ENCODE measurements around the gene GCA.

GCA gene, protein sequence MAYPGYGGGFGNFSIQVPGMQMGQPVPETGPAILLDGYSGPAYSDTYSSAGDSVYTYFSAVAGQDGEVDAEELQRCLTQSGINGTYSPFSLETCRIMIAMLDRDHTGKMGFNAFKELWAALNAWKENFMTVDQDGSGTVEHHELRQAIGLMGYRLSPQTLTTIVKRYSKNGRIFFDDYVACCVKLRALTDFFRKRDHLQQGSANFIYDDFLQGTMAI

DNA sequence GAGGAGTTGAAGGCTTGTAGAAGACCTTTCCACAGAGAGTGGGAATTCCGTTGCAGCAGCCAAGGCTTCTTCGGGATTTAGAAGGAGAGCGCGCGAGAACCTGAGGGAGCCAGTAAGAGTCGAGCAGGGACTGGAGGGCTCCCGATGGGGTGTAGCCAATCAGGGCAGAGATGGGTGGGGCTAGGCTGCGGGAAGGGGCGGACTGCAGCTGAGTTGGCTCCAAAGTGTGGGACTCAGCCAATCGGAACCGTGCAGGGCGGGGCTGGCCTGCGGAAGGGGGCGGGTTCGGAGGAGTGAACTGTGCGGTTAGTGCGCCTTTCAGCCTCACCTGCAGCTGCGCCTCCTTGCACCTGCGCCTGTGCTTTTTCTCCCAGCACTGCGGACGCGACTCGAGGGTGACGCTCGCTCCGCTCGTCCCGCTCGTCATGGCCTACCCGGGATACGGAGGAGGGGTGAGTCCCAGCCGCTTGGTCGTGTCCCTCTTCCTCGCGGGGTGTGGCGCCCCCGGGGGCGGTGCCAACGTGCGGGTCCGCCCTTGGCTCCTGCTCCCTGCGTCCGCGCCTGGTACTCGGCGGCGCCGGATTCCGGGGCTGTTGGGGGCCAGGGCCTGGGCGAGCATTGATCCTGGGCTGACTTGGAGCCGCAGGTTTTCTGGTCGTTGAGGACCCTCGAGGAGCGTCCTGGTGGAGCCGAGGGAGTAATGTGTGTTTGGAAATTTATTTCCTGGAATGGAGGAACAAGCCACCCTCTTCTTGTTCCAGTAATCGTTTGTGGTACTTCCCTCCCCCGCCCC is at the start of gene GCA:
TSS of gene GCA (plus strand) at position 309 of the 793 bp plus-strand sequence. CDS start at position 426, 117 bp downstream.
- peak; percentile 97 for DNase-seq (ENCODE audit: low spot score)

DNA sequence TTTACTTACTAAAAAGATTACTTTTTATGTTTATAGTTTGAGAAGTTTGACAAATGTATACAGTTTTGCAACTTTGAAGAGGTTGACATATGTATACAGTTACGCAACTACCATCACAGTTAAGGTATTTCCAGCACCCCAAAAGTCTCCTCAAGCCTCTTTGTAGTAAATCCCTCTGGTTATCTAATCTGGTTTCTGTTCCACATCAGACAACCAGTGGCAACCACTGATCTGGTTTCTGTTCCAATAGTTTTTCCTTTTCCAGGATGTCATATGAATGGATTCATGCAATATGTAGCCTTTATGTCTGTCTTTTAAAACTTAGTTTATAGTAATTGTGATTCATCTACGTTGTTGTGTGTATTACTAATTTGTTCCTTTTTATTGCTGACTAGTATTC is 48.9 kb upstream of the GCA start:
- no peak for DNase-seq (ENCODE audit: low spot score)

DNA sequence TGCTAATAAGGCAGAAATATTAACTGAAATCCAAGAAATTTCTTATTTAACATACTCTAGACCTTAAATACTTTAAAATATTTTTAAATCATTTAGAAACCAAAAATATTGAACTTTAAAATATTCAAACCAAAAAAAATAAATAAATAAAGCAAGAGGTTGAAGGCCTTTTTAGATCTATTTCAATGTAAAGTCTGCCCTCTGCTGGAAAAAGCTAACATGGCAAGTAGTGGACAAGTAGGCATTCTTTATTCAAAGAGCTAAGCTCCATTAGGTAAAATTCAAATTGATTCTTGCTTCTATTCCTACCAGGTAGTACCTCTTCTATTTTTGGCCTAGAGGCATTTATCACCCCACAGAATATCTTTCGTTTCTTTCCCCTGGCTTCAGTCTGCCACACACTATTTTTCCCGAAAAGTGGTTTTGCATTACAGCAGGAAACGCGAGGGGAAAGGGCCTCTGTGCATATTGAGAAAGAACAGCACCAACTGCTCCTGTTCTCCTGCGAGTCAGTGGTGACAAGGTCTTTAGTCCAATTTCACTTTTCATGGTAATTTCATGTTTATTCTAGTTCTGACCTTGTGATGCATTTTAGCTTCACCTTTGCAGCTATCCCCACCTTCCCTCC is 45.9 kb upstream of the GCA start:
- DNase-seq (ENCODE audit: low spot score), result peak; percentile 79

DNA sequence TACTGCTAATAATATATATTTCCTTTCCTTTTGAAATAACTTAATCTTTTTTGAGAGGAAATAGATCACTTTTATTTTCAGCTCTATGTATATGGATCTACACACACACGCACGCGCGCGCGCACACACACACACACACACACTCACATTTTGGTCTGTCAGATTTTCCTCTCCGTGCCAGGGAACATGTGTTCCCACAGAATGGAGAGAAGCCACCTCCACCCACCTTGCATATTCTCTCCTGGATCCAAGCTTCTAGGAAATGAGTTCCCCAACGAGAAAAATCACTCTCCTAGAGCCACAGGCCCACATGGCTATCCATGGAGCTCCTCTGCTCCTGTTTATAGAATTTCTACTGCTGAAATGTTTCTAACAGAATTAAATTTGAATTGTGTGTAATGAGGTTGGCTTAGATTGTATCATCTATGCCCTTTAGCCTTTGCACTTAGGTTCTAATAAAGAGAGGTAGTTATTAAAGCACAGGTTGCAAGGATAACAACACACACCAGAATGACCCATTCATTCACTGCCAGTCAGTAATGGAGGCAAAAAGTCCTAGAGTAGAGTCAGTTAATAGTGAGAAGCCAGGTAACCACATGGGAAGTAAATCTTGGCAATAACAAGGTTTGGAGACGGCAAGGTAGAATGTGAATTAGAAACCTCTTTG is 45.1 kb upstream of the GCA start:
- DNase-seq (ENCODE audit: low spot score), result no peak

DNA sequence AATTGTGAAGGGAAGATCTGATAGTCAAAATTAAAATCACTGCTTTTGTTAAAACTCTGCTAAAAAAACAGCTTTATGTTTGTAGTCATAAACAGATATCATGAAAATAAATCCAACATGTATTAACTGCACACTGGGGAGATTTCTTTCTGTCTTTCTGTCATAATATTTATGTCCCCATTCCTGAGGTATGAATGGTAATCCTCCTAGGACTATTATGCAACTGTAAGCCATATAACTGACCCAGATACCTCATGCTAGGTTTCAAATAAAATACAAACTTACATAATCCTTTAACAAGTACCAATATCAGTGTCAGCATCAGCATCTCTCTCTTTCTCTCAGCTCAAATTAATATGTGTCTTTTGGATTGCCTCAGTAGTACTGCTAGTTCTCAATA is 43.7 kb upstream of the GCA start:
- no peak for DNase-seq (ENCODE audit: low spot score)

DNA sequence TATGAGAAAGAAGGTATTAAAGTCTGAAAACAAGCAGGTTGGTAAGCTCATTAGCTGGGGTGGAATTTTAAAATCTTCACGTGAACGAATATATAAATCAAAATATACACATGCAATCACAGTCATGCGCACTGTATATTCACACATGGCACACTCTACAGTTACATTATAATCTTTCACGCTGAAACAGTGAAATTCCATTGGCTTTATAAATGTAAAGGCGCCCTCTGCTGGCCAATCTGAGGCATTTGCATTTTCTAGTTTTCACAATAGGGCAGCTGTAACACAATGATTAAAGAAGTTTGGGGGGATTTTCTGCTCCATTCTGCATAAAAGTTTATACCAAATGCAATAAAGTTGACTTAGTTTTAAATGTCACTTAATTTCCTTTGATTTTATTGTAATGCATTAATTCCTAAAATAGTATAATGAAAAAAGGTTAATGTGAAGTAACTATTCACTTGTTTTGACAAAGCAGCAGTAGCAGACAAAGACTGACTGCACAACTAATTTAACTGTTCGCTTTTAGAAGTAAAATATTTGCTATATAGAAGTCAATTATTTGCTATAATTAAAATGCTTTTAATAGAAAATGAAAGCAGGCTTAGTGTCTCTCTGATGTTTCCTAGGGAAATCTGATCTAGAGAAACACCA is 42.7 kb upstream of the GCA start:
- DNase-seq (ENCODE audit: low spot score), result peak; percentile 62

DNA sequence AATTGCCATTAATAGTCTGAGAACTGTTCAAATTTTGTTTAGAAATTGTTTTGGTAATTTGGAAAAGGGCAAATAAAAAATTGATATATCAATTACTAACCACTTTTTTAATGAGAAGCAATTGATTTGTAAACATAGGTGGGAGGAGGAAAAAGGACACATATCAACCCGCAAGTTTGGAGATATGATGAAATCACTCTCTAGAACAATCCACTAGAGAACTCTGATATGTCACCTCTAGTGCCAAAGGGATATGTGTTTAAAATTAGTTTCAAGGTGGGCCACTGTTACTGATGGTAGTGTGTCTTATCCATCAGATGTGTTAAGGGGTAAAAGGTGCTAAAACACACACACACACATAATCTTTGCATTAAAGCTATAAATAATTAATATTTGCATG is 42.1 kb upstream of the GCA start:
- no peak for DNase-seq (ENCODE audit: low spot score)

DNA sequence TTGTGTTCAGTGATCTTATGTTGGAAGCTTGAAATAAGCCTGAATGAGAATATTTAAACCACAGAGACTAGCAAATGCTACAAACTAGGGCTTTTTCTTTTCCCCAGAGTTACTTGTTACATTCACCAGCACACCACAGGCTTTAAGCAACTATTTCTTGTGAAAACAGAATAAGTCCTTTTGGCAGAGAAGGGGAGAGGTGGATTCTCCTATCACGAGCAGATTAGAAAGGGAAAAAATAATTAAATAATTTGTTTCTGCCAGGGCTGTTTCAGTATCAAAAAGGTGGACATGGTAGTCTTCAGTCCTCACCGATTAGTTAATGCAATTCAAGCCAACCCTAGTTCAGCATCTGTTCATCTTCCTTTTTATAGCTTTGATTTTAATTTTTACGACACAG is 38.0 kb upstream of the GCA start:
- no peak for DNase-seq (ENCODE audit: low spot score)

DNA sequence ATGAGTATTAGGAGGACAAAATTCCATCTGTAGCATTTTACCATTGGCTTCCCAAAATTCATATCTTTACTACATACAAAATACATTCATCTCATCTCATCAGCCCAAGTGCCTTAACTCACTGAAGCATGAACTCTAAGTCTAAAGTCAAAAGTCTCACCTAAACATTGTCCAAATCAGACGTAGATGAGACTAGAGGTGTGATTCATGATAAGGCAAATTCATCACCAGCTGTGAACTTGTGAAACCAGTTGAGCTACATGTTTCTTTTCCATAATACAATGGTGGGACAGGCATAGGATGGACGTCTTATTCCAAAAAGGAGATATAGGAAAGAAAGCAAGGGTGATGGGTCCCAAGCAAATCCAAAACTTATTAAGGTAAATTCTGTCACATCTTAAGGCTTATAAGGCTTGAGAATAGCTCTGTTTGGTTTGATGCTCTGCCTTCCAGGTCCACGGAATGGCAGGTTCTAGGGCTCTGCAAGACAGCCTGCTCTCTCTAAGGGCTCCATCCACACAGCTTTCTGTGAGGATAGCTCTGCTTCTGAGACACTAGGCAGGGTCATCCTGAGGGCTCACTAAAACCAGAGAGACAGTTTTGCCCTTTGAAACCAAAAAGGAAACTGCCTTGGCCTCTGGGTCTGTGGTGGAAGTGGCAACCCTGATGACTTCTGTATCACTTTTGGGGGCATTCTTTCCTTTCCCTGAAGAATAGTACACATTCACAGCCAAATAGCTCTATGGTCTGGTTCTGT is 35.0 kb upstream of the GCA start:
- no peak for DNase-seq (ENCODE audit: low spot score)

DNA sequence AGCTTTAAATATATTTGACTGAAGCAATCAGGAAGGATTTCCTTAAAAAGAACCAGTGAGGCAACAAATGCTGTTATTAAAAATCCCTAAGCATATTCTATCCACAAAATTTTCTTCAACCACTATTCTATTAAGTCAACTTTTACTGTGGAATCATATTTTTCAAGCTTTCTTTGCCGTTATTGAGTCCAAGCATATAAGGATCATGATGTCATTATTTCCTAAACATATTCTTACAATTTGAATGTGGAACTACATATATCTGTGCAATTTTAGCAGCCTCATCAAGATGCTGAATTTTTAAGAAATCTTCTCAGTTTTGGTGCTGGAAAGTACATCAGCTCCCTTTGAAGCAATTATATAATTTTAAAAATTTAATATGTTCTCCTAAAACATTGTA is 31.1 kb upstream of the GCA start:
- no peak for DNase-seq (ENCODE audit: low spot score)

DNA sequence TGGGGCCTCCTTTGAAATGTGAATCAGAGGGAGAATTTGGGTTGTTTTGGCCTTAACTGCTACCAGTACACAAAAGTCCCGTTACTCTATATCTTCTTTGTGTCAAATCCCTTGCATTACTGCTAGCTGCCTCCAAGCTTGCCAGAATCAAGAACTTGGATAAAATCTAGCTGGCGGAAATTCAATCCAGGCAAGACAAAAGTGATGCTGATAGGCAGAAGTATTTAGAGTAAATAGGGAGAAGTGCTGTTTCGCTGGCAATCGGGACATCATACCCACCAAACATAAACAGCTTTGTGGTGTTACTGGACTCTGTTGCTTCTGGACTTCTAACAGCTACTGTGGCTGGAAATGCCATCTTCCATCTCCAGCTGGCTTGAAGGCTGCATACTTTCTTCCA is 28.0 kb upstream of the GCA start:
- no peak for DNase-seq (ENCODE audit: low spot score)

DNA sequence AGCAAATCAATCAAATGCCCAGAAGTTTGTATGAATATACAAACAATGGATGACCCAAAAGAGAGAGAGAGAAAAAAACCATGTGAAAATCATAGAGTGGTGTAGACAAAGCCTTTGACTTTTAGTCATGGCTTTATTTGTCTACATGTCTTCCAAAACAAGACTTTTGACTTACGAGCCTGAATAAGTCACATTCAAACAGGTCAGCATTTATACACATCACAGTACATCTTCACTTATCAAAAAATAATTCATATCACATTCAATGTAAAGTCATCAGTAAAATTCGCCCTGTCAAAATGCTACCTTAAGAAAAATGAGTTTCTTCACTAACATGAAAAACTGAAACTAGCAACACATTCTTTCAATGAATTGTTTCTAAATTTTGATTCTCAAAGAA is 27.3 kb upstream of the GCA start:
- no peak for DNase-seq (ENCODE audit: low spot score)

DNA sequence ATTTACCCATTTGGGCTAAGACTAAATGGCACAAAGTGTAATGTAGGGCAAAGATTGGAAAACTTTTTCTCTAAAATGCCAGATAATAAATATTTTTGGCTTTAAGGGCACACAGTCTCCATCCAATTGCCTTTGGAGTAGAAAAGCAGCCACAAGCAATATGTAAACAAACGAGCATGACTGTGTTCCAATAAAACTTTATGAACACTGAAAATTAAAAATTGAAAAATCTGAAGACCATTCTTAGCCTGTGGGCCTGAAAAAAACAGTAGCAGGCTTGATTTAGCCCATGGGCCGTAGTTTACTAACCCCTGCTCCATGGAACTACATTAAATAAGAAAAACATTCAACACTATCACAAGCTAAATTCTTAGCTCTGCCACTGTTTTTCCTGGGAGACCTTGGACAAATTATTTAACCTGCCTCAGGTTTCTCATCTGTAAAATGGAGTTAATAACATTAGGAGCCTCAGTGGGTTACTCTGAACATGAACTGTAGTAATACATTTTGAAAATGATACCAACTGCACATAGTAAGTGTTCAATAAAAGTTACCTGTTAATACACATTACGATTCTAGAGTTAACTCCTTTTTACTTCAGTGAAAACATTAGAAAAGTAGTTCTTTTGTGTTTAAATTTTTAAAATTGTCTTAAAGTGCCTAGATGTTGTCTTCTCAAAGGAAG is 26.7 kb upstream of the GCA start:
- no peak for DNase-seq (ENCODE audit: low spot score)

DNA sequence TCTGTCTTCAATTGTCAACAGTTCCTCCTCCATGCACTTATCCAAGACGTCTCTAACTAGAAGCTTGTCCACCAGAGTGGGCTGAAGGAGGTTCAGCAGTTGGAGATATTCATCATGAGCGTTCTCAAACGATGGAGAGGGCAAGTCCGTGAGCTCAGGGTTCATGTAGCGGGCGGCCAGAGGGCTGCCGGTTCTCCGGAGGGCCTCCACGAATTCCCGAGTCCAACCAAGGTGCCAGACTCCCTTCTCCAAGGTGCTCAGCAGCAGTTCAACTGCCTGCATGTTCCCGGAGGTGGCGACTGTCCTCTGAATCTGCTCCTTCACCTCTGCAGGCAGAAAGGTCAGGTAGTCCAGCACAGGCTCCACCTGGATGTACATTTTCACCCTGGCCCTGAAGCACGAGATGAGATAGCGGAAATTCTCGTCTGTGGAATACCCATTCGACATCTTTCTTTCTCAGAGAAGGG is 26.0 kb upstream of the GCA start:
- peak; percentile 58 for DNase-seq (ENCODE audit: low spot score)

DNA sequence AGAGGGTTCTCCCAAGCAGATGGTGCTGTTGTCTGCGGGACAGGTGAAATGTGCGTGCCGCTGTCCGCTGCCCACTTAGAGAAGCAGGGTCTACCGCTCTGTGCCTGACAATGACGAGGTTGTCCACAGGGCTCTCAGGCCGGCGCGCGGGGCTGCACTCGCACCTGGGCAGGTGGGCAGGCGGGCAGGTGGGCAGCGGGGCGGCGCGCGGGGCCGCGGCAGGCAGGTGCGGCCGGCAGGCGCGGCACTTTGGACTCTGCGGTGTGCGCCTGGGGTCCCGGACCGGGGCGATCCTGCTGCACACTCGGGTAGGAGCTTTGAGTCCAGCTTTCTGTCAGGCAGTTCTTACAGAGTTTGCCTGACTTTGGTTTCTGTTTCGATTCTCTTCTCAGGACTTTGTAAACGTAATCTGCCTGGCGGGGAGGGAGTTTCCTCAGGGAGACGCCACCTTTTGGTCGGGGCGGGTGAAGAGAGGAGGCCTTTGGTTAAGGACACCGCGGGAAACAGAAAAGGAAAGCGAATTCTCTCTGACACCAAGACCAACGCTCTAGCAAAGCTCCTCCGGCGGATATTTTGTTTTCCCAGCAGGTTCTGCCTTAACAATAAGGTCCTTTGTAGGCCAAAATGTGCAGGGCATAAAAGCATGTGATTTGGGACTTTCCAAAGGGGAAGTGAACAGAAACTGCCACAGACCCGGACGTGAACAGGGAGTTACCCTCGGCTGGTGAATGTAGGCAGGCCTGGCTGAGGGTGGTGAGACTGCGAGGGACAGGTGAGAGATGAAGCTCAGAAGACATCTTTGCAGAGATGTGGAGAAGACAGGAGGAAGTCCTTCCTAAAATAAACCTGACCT is 25.4 kb upstream of the GCA start, which contains the start of gene IFIH1:
TSS of gene IFIH1 (minus strand) at position 357 of the 853 bp plus-strand sequence. CDS start 377 bp downstream, outside the sequence.
- peak; percentile 93 for DNase-seq (ENCODE audit: low spot score)

DNA sequence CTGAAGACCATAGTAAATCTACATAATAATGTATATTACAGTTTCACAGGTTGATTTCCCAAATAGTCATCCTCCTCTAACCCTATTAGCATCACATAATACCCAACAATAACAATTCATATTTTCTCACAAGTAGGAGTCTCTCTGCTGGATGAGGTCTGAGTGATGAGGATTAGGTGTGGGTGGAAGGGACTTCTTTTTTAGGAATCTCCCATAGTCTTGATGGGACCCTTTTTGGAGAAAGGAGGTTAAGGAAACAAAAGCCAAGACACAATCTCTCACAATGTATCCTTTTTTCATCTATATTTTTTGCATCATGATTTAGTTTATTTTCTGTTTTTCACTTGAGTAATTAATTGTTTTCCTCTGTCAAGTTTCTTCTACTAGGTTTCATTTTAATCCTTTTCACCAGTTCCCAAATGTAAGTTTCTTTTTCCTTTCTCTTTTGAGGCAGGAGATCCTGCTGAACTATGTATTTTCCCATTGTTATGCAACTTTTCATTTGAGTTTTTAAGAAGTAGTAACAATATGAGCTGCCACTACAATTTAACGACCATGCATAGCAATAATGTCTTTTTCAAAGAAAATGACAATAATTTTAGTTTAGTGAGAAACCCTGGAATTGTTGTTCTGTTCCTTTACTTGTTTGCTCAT is 22.9 kb upstream of the GCA start:
- DNase-seq (ENCODE audit: low spot score), result no peak

DNA sequence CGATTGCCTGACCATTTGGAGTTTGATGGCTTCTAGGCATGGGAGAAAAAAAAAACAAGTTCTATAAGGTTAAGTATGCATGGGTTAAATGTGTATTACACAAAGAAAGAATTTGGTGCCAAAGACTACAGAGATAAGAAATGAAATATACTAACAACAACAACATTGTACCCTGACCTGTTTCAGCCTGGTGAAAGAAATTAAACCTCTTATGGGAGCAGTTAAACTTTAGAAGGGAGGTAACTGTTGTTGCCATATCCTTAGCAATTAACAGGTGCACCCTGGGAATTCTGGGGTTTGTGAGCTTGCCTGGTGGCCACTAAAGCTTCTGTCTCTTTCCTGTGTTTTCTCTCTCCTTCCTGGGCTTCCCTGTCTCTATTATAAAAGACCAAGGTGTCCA is 19.0 kb upstream of the GCA start:
- DNase-seq (ENCODE audit: low spot score), result no peak

DNA sequence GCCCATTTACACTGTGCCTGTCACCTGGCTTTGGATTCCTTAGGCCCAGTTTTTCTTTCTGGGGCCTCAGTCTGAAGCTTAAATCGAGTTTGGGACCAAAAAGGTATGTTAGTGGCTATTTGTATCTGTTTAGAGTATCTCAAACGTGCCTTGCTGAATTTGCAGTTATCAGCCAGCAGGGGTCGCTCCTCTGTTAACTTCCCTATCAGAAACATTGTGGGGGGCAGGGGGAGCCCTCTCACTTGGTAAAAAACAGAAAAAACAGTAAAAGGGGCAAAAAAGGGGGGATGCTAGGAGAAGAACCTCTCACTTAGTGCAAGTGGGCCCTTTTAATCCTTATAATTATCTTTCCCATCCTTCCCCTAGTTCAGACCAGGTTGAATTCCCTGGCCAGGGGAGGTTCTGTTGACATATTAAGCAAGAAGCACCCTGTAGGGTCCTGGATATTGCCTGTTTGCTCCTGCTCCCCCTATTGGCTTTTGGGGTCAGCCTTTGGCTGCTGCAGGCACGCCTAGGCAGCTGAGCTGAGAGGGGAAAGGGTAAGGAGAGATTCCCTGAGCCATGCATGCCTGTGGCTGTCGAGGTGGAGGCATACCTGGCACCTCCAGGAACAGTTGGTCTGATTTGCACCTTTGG is 16.7 kb upstream of the GCA start:
- DNase-seq (ENCODE audit: low spot score), result no peak

DNA sequence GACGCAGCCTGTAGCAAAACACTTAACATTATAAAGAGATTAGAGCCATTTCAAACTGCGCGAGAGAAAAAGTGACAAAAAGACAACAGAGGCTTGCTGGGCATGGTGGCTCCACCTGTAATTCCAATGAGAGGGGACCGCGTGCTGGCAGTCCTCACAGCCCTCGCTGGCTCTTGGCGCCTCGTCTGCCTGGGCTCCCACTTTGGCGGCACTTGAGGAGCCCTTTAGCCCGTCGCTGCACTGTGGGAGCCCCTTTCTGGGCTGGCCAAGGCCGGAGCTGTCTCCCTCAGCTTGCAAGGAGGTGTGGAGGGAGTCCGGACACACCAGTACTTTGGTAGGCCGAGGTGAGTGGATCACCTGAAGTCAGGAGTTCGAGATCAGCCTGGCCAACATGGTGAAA is 16.1 kb upstream of the GCA start:
- DNase-seq (ENCODE audit: low spot score), result no peak

Measured in SW480 (cell line).